T-helper 22 cell (primary cell): ENCODE results near the gene PBX3.

Experiments used
- DNase-seq: peaks from one replicate; pipeline ENCODE4 v3.0.0-alpha.2; 2020; ENCODE audit warnings: low read depth

The PBX3 gene

DNA sequence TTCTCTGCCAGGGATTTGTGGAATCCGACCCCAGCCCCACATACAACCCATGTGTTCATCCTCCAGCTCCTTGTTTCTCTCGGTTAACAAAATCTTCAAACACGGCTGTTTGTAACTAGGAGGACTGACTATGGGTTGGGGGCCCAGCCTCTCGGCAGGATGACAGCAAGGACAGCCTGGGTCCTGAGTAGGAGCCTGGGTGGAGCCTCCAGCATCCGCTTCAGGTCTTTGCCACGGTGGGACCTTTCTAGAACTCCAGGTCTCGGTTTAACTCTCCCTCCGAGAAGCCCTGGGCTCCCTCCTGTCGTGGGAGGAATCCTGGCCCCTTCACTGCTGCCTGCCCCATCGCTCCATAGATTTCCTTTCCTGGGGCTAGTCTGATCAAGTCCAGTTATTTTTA is 248.5 kb downstream of the PBX3 start:
- DNase-seq = no peak

DNA sequence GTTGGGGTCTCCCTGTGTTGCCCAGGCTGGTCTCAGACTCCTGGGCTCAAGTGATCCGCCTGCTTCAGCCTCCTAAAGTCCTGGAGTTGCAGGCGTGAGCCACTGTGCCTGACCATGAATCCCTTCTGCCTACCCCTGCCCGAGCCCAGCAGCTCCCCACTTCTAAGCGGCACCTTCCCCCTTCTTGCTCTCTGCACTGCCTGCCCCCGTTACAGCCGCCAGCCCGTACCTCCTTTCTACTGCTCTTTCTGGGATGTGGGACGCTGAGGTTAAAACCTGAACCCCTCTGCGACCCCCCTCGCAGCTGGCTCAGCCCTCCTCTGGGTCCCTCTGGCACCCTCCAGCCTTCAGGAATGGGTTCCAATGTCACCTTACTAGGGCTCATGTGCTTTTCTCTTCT is 249.6 kb downstream of the PBX3 start:
- no peak for DNase-seq

DNA sequence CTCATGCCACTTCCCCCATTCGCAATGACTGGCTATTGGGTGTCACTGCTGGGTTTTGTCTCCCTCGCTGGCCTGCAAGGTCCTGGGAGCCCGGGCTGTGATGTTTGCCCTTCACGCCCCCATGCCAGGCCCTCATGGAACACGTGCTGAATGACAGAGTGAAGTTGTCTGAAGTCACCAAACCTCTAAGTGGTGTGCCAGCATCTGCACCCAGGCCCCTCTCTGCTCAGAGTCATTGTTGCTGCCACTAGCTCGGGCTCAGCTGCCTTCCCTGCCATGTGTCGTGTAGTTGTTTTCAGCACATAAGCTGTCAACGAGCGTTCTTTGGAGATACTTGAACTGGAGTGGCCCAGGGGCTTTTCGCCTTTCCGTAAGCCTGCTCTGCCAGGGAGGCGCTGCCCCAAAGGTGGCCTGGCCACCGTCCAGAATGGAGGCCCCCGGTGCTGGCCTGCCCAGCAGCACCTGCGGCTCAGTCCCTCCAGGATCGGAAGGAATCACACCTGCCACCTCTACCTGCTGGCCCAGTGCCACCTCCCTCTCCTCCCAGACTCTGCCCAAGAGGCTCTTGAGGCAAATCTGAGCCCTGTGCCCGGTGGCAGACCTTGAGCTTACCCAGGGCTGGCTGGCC is 250.1 kb downstream of the PBX3 start:
- no peak for DNase-seq

DNA sequence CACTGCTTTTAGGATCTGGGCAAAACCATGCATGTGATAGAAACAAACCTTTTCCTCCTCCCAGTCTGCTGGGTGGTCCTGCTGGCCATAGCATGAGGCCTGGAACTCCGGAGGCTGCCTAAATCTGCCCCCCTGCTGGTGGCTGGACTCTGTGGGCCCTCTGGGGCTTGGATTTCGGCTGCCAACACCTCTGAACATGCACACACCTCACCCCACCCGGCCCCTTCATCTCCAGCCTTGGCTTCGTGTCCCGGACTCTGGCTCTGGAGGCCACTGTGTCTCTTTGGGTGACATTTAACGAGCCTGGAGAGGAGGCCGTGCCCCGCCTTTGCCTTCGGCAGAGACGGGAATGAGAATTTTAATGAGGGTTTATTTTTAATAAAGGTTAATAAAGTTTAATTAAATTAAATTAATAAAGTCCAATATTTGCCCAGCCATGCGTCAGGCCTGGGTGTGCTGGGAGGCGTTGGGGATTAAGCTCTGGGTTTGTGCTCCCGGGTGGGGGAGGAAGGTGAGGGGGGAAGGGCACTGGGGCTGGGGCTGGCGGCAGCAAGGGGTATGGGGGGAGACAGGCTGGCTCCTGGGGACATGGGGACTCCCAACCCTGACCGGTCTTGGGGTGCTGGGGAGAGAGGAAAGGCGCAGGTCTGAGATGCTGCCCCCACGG is 251.8 kb downstream of the PBX3 start:
- no peak for DNase-seq

DNA sequence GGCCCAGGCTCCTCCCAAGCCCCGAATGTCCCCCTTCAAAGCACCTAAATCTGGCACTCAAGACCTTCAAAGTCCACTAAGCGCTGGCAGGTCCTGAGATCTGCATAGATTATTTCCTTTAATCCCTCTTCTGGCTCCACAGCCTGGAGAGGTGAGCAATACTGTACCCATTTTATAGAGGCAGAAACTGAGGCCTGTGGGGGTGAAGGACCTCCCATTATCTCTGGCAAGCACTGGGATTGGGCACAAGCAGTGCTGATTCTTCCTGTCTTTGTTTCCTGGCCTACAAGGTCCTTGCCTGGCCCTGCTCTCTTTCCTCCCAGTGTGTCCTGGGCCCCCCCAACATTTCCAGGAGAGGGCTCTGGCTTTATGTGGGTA is 252.3 kb downstream of the PBX3 start:
- DNase-seq = no peak

DNA sequence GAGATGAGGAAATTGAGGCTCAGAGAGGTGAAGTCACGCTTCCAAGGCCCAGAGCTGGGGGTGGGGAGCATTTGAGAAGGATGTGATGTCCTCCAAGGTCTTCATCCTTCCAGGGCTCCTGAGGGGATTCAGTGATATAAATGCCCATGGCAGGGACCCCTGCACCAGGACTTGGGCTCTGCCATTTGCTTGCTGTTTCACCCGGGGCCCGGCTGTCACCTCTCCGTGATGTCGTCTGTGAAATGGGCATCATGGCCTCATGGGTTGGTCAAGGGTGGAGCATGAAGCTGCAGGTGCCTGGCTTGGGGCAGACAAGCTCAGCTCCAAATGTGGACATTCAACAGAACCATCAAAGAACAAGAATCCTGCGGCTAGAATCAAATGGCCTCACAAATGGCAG is 253.1 kb downstream of the PBX3 start:
- DNase-seq = no peak

DNA sequence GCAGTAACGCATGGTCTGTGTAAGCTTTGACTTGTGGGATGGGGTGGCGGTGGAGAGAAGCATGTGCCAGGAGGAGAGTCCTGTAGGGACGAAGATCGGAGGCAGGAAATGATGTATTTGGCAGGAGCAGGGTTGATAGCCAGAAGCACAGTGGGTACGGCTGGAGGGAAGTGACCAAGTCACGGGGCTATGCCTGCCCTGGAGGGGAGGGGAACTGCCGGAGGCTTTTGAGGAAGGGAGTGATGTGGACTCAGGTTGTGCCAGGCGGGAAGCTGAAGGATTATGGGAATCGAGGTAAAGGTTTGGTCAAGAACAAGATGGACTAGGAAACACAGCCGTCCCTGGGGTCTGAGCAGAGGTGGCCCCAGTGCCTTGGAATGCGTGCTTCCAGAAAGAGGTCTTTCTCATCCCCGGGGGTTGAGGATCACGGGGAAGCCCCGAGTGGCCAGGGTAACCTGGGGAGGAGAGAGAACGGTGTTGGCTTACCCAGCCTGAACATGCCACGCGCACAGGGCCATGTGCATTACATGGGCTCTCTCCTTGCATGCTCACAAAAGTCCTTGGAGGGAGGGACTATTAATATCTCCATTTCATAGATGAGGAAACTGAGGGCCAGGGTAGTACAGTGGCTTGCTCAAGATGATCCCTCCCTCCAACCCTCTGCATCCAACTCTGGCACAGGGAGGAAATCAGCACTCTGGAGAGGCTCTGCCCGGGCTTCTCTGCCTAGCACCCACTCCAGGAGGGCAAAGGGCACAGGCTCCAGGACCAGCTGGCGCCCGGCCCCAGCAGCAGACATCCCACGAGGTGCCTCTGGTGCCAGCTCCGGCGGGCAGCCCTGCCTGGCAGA is 253.8 kb downstream of the PBX3 start:
- DNase-seq = no peak

DNA sequence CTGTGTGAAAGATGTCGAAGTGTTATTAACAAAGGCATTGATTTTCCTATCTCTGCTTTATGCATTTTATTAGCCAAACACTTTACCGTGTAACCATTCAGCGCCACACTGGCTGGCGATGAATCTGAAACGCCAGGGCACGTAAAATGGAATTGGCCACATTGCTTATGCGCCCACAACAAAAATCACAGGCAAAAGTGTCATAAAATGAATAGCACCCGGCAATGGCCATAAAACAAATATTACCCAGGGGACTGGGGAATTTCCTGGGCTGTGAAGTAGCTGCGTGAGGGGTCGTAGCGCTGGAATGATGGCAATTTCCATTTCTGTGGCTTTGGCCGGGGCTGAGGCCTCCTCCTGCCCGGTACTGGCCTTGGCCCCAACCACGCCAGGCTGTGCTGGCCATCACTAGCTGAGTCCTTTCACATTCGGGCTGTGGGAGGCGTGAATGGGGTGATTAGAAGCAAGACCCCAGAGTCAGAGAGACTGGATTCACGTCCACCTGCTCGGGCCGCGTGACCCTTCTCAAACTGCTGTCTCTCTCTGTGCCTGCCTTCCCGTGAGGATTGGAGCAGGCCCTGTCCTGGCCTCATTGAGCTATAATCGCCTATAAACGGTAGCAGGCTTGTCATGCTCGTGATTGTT is 254.5 kb downstream of the PBX3 start:
- DNase-seq = no peak

DNA sequence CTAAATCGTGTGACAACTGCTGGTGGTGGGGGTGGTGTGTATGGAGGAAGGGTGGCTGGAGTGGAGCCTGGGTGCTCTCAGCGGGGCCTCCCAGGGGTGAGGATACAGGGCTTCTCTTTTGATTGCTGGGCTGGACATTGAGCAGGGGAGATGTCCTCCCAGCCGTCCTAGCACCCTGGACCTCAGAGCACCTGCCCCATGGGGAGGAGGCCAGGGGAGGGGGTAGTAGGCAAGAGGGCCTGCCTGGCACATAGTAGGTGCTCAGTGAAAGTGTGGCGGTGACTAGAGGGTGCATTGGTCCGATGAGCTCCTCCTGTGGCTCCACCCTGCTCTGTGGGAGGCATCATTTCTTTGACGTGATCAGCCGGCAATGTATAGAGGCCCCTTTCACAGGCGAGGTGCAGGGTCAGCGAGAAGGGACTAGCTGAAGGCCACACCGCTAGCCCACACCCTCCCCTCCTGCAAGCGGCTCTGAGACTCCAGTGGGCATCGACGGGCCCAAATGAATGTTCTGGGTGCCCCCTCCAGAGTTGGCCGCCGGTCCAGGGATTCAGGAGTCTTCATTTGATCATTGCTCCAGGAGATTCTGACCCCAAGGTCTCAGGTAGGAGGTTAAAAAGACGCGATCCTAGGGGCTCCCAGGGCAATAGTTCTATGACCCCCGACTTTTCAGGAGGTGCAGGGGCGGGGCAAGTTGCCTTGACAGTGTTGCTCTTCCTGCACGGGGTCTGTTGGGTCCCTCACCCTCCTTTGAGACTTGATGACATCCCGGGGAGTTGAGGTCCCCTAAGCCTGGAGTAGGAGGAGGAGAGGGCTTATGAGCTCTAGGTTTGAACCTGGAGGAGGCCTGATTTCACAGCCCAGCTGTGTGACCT is 255.5 kb downstream of the PBX3 start:
- no peak for DNase-seq

DNA sequence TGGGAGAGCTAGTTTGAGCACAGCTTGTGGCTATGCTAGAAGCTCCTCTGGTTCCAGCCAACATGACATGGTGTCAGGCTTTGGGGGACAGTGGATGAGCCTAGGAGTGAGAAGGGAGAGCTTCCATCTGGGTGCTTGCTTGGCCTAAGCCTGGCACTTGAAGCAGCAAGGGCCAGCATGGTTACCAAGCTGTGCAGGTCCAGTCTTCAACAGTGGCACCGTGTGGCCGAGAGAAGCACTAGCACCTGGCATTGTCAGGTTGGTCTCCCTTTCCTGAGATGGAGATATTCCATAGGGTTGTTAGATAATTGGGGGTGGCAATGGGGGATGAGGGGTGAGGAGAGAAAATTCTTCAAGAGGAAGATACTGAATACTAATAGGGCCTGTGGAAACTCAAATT is 261.9 kb downstream of the PBX3 start:
- DNase-seq = no peak

DNA sequence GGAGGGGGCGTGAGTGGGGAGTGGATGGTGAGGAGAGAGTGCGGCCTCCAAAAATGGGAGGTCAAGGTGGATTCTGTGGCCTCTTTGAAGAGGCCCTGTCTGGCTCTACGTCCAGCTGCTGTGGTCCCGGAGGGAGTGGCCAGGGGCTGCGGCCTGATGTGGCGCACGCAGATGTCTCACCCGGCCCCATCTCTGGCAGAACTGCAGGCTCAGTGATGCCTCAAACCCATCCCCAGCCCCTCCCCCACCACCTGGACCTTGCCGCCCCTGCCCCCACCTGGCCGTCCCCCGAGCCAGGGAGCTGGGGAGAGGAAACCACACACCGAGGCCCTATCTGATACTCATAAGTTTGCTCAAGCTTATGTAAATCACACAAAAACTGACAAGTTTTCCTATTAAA is 267.6 kb downstream of the PBX3 start:
- DNase-seq = no peak

DNA sequence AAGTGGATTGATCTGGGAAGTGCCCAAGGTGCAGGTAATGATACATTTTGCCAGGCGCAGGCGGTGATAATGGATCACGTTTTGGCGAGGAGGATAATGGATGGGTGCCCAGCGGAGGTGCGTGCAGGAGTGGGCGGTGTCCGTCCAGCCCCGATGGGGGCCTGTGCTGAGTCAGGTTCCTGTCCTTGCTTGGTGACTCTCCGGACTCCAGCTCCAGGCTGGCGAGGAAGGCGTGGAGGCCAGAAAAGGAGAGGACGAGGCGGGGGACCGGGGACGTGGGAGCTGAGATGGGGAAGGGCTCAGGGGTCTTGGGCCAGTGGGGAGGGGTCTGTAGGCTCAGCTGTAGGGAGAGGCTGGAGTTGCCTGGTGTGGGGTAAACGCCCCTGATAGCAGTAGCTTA is 268.3 kb downstream of the PBX3 start:
- no peak for DNase-seq

DNA sequence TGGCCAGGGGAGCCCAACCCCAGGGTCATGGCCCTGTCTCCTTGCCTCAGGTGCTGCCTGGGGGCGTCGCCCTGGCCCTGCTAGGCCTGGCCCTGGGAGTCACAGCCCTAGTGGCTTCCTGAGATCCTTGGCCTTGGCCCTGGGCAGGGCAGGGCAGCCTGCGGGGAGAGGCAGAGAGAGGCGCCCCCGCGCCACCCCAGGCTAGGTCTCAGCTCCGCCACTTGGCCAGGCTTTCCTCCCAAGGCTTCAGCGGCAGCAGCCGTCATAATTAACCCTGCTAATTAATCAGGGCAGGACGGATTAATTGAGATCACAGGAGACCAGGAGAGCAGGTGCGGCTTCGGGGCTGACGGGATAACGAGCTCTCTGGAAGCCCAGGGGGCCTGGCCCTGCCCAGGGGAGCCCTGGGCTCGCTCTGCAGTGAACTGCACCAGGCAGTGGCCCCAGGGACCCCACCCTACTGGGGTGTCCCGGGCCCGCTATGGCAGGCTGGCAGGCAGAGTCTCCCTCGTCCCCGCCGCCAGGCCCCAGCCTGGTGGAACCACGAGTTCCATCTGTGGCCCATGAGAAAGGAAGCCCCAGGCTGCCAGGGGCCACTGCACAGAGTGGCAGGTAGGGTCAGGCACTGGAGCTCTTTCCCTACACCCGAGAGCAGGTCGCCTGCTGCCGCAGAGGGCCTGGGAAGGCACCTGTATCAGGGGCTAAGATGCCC is 269.6 kb downstream of the PBX3 start:
- no peak for DNase-seq
